HCT116 (cell line): ENCODE results near the gene ERRFI1. TPM values are rescaled to one million over a fixed set of nuclear protein-coding genes. Genes with fewer than 3 reads are reported as not detected.

Experiments
- ATAC-seq: fragments of 200-7000 bp; cut with Tn5 transposase; 2 replicates; pipeline ENCODE4 v1.9.1; 2020; ENCODE audit warnings: mild to moderate bottlenecking, moderate library complexity
- Bru-seq: library from RNA; stranded (reverse); fragments of 400-500 nt; gene quantifications from one replicate; lab custom pipeline; 2021; lab: Mats Ljungman, UMichigan
- BruChase-seq, 2 experiments: library from RNA; stranded (reverse); fragments of 400-500 nt; gene quantifications; one replicate each; lab custom pipeline; 2021; lab: Mats Ljungman, UMichigan
- BruUV-seq: library from RNA; stranded (reverse); fragments of 400-500 nt; replicated peaks from 2 replicates; lab custom pipeline; 2021; lab: Mats Ljungman, UMichigan
- CTCF ChIA-PET: fragments of 300-600 bp; sonication (Branson Sonifier 250); formaldehyde crosslinking; loops from one replicate; lab custom pipeline; 2021; ENCODE audit warnings: antibody characterized with exemption; lab: Charles Lee
- POLR2A ChIA-PET: fragments of 300-600, 350-600 bp; sonication (Branson Sonifier 250); formaldehyde crosslinking; loops from one replicate; lab custom pipeline; 2021; ENCODE audit warnings: antibody characterized with exemption; lab: Charles Lee
- RAD21 ChIA-PET, 2 experiments: fragments of 300-600 bp; sonication (Branson Sonifier 250); formaldehyde crosslinking; loops; one replicate each; lab custom pipeline; 2023; ENCODE audit warnings: low total read pairs in 2 of 2; ENCODE audit not compliant: uncharacterized antibody in 2 of 2, unreplicated experiment in 2 of 2, low non-redundant PET in 1 of 2; lab: Charles Lee
- DNase-seq: peaks from one replicate; pipeline ENCODE4 v3.0.0-alpha.2; 2010; ENCODE audit warnings: low read depth, low spot score
- H2AFZ ChIP-seq: fragments of 200-600 bp; shearing (Covaris generic), sonication (generic); 2 replicates; pipeline ENCODE4 v1.6.1; 2017; ENCODE audit warnings: low read depth, mixed run types, mixed read lengths, antibody characterized with exemption, low read length; ENCODE audit not compliant: poor library complexity, severe bottlenecking
- H3K27ac ChIP-seq: 2 replicates; pipeline ENCODE4 v1.5.1; 2012; ENCODE audit warnings: low read depth, low read length
- H3K27me3 ChIP-seq: fragments of 200-600 bp; sonication (generic); 2 replicates; pipeline ENCODE4 v1.6.1; 2016; ENCODE audit warnings: mixed run types, low read length, mixed read lengths; ENCODE audit not compliant: insufficient read depth
- H3K36me3 ChIP-seq, 2 experiments: fragments of 200-500 bp in 1 of 2; fragments of 200-600 bp in 1 of 2; sonication (Bioruptor generic) in 1 of 2; sonication (generic) in 1 of 2; 2 replicates each; pipeline versions ENCODE4 v1.5.1 to v1.6.1; 2014 to 2016; ENCODE audit warnings: low read length in 2 of 2, inconsistent platforms in 1 of 2, mixed read lengths in 1 of 2, mixed run types in 1 of 2; ENCODE audit not compliant: insufficient read depth in 2 of 2, control insufficient read depth in 1 of 2
- H3K4me1 ChIP-seq, 2 experiments: fragments of 200-600 bp in 1 of 2; sonication (generic) in 1 of 2; 2 replicates each; pipeline versions ENCODE4 v1.5.1 to v1.6.1; 2012 to 2017; ENCODE audit warnings: low read length in 2 of 2, inconsistent platforms in 1 of 2, mild to moderate bottlenecking in 1 of 2, mixed read lengths in 1 of 2, mixed run types in 1 of 2, moderate library complexity in 1 of 2; ENCODE audit not compliant: insufficient read depth in 2 of 2, control insufficient read depth in 1 of 2
- H3K4me2 ChIP-seq: fragments of 200-600 bp; sonication (generic); 2 replicates; pipeline ENCODE4 v1.6.1; 2017; ENCODE audit warnings: mixed run types, low read length, mixed read lengths
- H3K4me3 ChIP-seq, 2 experiments: fragments of 200-600 bp in 1 of 2; sonication (generic) in 1 of 2; replicated peaks in 1 of 2; 2 replicates each; pipeline ENCODE4 v1.5.1; 2011 to 2016; ENCODE audit warnings: low read length in 2 of 2, control low read depth in 1 of 2, low read depth in 1 of 2, mild to moderate bottlenecking in 1 of 2, mixed read lengths in 1 of 2, mixed run types in 1 of 2
- H3K79me2 ChIP-seq: fragments of 200-600 bp; sonication (generic); 2 replicates; pipeline ENCODE4 v1.6.1; 2017; ENCODE audit warnings: mild to moderate bottlenecking, mixed run types, low read length, moderate library complexity, mixed read lengths; ENCODE audit not compliant: insufficient read depth
- H3K9ac ChIP-seq: fragments of 200-600 bp; sonication (generic); 2 replicates; pipeline ENCODE4 v1.6.1; 2016; ENCODE audit warnings: low read length, mixed read lengths
- H3K9me2 ChIP-seq: fragments of 200-600 bp; sonication (generic), shearing (Covaris generic); 2 replicates; pipeline ENCODE4 v1.6.1; 2017; ENCODE audit warnings: mixed run types, mild to moderate bottlenecking, moderate library complexity; ENCODE audit not compliant: insufficient read depth
- H3K9me3 ChIP-seq, 2 experiments: fragments of 200-500 bp in 1 of 2; fragments of 200-600 bp in 1 of 2; sonication (Bioruptor generic) in 1 of 2; sonication (generic) in 1 of 2; 2 replicates each; pipeline ENCODE4 v1.6.1; 2014 to 2017; ENCODE audit warnings: low read length in 2 of 2, mixed read lengths in 2 of 2, inconsistent platforms in 1 of 2, low read depth in 1 of 2, mild to moderate bottlenecking in 1 of 2, mixed run types in 1 of 2, moderate library complexity in 1 of 2; ENCODE audit not compliant: control insufficient read depth in 1 of 2, insufficient read depth in 1 of 2
- H4K20me1 ChIP-seq: fragments of 200-600 bp; sonication (generic), shearing (Covaris generic); 2 replicates; pipeline ENCODE4 v1.6.1; 2017; ENCODE audit warnings: mixed run types, mild to moderate bottlenecking, moderate library complexity; ENCODE audit not compliant: insufficient read depth
- EGR1 ChIP-seq: IDR thresholded peaks from 2 replicates; pipeline ENCODE4 v1.6.1; 2012; ENCODE audit warnings: low read depth
- ELF1 ChIP-seq: IDR thresholded peaks from 2 replicates; pipeline ENCODE4 v1.6.1; 2012; ENCODE audit warnings: low read depth, borderline replicate concordance
- EZH2phosphoT487 ChIP-seq: fragments of 200-600 bp; IDR thresholded peaks from 2 replicates; pipeline ENCODE4 v1.6.1; 2018; ENCODE audit warnings: antibody characterized with exemption, borderline replicate concordance
- FOSL1 ChIP-seq: IDR thresholded peaks from 2 replicates; pipeline ENCODE4 v1.6.1; 2012; ENCODE audit warnings: low read depth
- JUND ChIP-seq: IDR thresholded peaks from 2 replicates; pipeline ENCODE4 v1.6.1; 2012
- POLR2A ChIP-seq: IDR thresholded peaks from 2 replicates; pipeline ENCODE4 v1.7.0; 2011; ENCODE audit warnings: borderline replicate concordance; ENCODE audit not compliant: insufficient read depth, insufficient read length; ENCODE audit errors: extremely low read depth
- POLR2AphosphoS5 ChIP-seq: IDR thresholded peaks from 2 replicates; pipeline ENCODE4 v1.6.1; 2011; ENCODE audit warnings: mild to moderate bottlenecking, low read depth, low read length, moderate library complexity
- SIN3A ChIP-seq: IDR thresholded peaks from 2 replicates; pipeline ENCODE4 v1.6.1; 2012; ENCODE audit warnings: low read depth
- SP1 ChIP-seq: IDR thresholded peaks from 2 replicates; pipeline ENCODE4 v1.6.1; 2012; ENCODE audit warnings: low read depth
- TCF7L2 ChIP-seq: IDR thresholded peaks from 2 replicates; pipeline ENCODE4 v1.7.0; 2011; ENCODE audit warnings: borderline replicate concordance, inconsistent platforms; ENCODE audit not compliant: insufficient read depth, insufficient read length; ENCODE audit errors: extremely low read depth
- ZFX ChIP-seq: fragments of 450-650 bp; IDR thresholded peaks from 2 replicates; pipeline ENCODE4 v1.6.1; 2017
- intact Hi-C: fragments of 100-400 bp; cut with micrococcal nuclease; formaldehyde crosslinking; loops from 2 replicates; pipeline ENCODE4 v1.10.0; 2022
- long read RNA-seq: library from polyadenylated mRNA; unstranded; transcript quantifications from one replicate; pipeline ENCODE4 v2.0.0, GENCODE V29; 2021; ENCODE audit not compliant: unreplicated experiment
- polyA plus RNA-seq: library from polyadenylated mRNA; unstranded; fragments of >200 nt; gene quantifications from 2 replicates; pipeline ENCODE4 v1.2.1, GENCODE V29; 2012; ENCODE audit warnings: missing spikeins
- total RNA-seq: library from RNA; stranded (reverse); gene quantifications from one replicate; pipeline ENCODE4 v1.2.1, GENCODE V29; 2021; ENCODE audit not compliant: unreplicated experiment
- TF ChIP-seq, protein P1 (sequence below): IDR thresholded peaks from 2 replicates; pipeline ENCODE4 v1.6.1; 2011; ENCODE audit warnings: mild to moderate bottlenecking, low read length, moderate library complexity; ENCODE audit not compliant: insufficient replicate concordance; ENCODE audit errors: extremely low read depth
- TF ChIP-seq, protein P2 (sequence below): IDR thresholded peaks from 2 replicates; pipeline ENCODE4 v1.6.1; 2012; ENCODE audit warnings: low read depth
- TF ChIP-seq, protein P3 (sequence below), 3 experiments: fragments of 200-600 bp in 1 of 3; sonication (generic) in 1 of 3; IDR thresholded peaks in 2 of 3; conservative IDR thresholded peaks in 1 of 3; 2 replicates each; pipeline ENCODE4 v1.5.1; 2012 to 2017; ENCODE audit warnings: low read depth in 2 of 3, low read length in 2 of 3, antibody characterized with exemption in 1 of 3, borderline replicate concordance in 1 of 3, control low read depth in 1 of 3, mild to moderate bottlenecking in 1 of 3, mixed read lengths in 1 of 3, mixed run types in 1 of 3, moderate library complexity in 1 of 3; ENCODE audit not compliant: insufficient read depth in 1 of 3

The ERRFI1 gene, protein sequence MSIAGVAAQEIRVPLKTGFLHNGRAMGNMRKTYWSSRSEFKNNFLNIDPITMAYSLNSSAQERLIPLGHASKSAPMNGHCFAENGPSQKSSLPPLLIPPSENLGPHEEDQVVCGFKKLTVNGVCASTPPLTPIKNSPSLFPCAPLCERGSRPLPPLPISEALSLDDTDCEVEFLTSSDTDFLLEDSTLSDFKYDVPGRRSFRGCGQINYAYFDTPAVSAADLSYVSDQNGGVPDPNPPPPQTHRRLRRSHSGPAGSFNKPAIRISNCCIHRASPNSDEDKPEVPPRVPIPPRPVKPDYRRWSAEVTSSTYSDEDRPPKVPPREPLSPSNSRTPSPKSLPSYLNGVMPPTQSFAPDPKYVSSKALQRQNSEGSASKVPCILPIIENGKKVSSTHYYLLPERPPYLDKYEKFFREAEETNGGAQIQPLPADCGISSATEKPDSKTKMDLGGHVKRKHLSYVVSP
- total RNA-seq (777 TPM), Bru-seq, nascent RNA (percentile 100 among the genes with signal in this experiment), BruChase-seq, experiment 1, labeled RNA remaining after a 6-hour chase (percentile 99 among the genes with signal in this experiment), BruChase-seq, experiment 2, labeled RNA remaining after a 2-hour chase (percentile 100 among the genes with signal in this experiment)
- 536 and 725 TPM in 2 replicates for polyA plus RNA-seq
- long read RNA-seq, transcript ERRFI1-201 (4 exons, 3,104 nt) = major isoform, 373 of 661 reads
- long read RNA-seq, transcript ERRFI1-205 (4 exons, 787 nt) = minor isoform, 32 of 661 reads
- long read RNA-seq, partial matches to known transcripts = 31 of 661 reads
- long read RNA-seq, other reads (novel, unspliced or antisense) = 221 of 661 reads

DNA sequence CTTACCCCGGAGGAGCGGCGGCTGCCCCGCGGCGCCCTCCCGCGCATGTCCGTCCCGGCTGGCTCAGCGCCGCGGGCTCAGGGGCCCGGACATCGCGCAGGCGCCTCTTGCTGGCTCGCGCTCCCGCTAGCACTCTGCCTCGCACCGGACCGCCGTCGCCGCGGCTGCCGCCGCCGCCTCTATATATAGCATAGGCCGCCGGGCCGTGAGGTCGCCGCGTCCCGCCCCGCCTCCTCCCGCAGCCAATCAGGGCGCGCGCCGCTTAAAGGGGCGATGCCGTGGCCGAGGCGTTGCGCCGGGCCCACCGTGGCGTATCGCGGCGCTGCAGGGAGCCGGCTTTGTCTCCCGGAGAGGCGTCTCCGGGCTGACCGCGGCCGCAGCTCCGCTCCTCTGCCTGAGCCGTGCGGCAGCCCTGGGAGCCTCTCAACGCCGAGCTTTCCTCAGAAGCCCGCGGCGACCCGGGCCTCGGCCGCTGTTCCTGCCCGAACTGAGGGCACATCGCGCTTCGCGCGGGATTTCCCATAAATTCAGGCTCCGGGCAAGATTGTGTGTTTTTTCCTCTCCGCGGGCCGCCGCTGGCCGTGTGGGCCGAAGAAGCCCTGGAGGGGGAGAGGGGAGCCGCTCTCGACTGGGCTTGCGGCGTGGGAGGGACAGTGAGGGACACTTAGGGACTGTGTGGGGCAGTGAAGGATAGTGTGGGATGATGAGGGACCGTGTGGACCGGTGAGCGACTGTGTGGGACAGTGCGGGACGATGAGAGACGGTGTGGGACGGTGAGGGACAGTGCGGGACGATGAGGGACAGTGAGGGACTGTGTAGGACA lies at the start of gene ERRFI1:
ERRFI1 (minus strand) TSS at position 157 of the 823 bp plus-strand sequence. CDS start 10,690 bp downstream, outside the sequence.
- Histone ChIP-seq H3K9me3 (no peaks in the 10 kb centered on the region), H3K4me2 (peak within 1 kb of the TSS; percentile 95), H3K4me1 (peaks cover 64 to 87% of the 10 kb centered on the region in 2 experiments), H3K79me2 (peaks cover 66% of the 10 kb centered on the region), H3K27ac (peak within 1 kb of the TSS; percentile 99), H3K36me3 (peaks cover 20 to 34% of the 10 kb centered on the region in 2 experiments), H3K9me2 (no peaks in the 10 kb centered on the region), H2AFZ (no peak within 1 kb of the TSS), H3K27me3 (no peaks in the 10 kb centered on the region), H3K4me3 (peak within 1 kb of the TSS; percentile 88 to 93), H3K9ac (peak within 1 kb of the TSS; percentile 91), H4K20me1 (peaks cover 35% of the 10 kb centered on the region)
- DNase-seq (peak; percentile 83), ATAC-seq (peak; percentile 74)
- POLR2A ChIA-PET = interaction anchor here (0.8 to 7.5 kb wide), 15 partner anchors 11 to 316 kb away, joined by 3 to 80 read pairs (median 5); no protein-coding TSS in a partner anchor
- intact Hi-C loops = loop anchor here (1.0 to 5.0 kb wide), 4 partner anchors 51 to 168 kb away; no protein-coding TSS in a partner anchor
- RAD21 ChIA-PET = interaction anchor here in 1 of 2 experiments (0.6 kb wide), 1 partner anchor 142 kb away, joined by 3 read pairs; no protein-coding TSS in a partner anchor
- no TSS peak for BruUV-seq
- CTCF ChIA-PET = no interaction called here
- TF ChIP-seq POLR2A = peak; percentile 96
- TF ChIP-seq SP1 = no peak
- no peak for TF ChIP-seq EZH2phosphoT487
- TF ChIP-seq, protein P1, sequence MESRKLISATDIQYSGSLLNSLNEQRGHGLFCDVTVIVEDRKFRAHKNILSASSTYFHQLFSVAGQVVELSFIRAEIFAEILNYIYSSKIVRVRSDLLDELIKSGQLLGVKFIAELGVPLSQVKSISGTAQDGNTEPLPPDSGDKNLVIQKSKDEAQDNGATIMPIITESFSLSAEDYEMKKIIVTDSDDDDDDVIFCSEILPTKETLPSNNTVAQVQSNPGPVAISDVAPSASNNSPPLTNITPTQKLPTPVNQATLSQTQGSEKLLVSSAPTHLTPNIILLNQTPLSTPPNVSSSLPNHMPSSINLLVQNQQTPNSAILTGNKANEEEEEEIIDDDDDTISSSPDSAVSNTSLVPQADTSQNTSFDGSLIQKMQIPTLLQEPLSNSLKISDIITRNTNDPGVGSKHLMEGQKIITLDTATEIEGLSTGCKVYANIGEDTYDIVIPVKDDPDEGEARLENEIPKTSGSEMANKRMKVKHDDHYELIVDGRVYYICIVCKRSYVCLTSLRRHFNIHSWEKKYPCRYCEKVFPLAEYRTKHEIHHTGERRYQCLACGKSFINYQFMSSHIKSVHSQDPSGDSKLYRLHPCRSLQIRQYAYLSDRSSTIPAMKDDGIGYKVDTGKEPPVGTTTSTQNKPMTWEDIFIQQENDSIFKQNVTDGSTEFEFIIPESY = peak; percentile 69
- no peak for TF ChIP-seq ELF1
- no peak for TF ChIP-seq EGR1
- no peak for TF ChIP-seq FOSL1
- TF ChIP-seq, protein P2, sequence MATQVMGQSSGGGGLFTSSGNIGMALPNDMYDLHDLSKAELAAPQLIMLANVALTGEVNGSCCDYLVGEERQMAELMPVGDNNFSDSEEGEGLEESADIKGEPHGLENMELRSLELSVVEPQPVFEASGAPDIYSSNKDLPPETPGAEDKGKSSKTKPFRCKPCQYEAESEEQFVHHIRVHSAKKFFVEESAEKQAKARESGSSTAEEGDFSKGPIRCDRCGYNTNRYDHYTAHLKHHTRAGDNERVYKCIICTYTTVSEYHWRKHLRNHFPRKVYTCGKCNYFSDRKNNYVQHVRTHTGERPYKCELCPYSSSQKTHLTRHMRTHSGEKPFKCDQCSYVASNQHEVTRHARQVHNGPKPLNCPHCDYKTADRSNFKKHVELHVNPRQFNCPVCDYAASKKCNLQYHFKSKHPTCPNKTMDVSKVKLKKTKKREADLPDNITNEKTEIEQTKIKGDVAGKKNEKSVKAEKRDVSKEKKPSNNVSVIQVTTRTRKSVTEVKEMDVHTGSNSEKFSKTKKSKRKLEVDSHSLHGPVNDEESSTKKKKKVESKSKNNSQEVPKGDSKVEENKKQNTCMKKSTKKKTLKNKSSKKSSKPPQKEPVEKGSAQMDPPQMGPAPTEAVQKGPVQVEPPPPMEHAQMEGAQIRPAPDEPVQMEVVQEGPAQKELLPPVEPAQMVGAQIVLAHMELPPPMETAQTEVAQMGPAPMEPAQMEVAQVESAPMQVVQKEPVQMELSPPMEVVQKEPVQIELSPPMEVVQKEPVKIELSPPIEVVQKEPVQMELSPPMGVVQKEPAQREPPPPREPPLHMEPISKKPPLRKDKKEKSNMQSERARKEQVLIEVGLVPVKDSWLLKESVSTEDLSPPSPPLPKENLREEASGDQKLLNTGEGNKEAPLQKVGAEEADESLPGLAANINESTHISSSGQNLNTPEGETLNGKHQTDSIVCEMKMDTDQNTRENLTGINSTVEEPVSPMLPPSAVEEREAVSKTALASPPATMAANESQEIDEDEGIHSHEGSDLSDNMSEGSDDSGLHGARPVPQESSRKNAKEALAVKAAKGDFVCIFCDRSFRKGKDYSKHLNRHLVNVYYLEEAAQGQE = no peak
- peak; percentile 23 for TF ChIP-seq TCF7L2
- TF ChIP-seq POLR2AphosphoS5 = peak; percentile 99
- no peak for TF ChIP-seq JUND
- peak; percentile 76 for TF ChIP-seq ZFX
- TF ChIP-seq, protein P3, sequence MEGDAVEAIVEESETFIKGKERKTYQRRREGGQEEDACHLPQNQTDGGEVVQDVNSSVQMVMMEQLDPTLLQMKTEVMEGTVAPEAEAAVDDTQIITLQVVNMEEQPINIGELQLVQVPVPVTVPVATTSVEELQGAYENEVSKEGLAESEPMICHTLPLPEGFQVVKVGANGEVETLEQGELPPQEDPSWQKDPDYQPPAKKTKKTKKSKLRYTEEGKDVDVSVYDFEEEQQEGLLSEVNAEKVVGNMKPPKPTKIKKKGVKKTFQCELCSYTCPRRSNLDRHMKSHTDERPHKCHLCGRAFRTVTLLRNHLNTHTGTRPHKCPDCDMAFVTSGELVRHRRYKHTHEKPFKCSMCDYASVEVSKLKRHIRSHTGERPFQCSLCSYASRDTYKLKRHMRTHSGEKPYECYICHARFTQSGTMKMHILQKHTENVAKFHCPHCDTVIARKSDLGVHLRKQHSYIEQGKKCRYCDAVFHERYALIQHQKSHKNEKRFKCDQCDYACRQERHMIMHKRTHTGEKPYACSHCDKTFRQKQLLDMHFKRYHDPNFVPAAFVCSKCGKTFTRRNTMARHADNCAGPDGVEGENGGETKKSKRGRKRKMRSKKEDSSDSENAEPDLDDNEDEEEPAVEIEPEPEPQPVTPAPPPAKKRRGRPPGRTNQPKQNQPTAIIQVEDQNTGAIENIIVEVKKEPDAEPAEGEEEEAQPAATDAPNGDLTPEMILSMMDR (IDR thresholded peaks at IDR 0.05 in 2 of 3, conservative IDR thresholded peaks at IDR 0.05 in 1 of 3; ENCODE audit: borderline replicate concordance in 1 of 3, insufficient read depth in 1 of 3, low read depth in 2 of 3, low read length in 2 of 3) = no peak
- no peak for TF ChIP-seq SIN3A
